ENCODE data around the gene DAPK1.

The DAPK1 gene

DNA sequence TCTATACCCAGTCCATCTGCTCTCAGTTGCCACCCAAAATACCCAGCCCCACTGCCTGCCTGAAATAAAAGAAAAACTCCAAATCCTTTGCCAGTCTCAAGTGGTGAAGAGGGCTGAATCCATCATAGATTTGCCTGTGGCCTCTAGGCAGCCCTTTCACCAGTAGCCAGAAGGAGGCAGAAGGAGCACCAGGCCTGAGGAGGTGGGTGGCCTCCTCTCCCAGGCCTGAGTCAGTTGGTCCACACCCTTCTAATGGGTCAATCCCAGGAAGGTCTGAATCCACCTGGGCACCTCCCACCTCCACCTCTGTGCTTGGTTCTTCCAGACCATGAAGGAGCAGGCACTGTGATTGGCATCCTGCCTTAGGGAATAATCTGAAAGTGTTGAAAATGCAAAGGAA is 97.0 kb downstream of the DAPK1 start:
- no peak for TF ChIP-seq YY2 (tag by site-specific recombination; IDR thresholded peaks at IDR 0.05)
- TF ChIP-seq, protein P1, sequence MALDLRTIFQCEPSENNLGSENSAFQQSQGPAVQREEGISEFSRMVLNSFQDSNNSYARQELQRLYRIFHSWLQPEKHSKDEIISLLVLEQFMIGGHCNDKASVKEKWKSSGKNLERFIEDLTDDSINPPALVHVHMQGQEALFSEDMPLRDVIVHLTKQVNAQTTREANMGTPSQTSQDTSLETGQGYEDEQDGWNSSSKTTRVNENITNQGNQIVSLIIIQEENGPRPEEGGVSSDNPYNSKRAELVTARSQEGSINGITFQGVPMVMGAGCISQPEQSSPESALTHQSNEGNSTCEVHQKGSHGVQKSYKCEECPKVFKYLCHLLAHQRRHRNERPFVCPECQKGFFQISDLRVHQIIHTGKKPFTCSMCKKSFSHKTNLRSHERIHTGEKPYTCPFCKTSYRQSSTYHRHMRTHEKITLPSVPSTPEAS (tag by site-specific recombination; IDR thresholded peaks at IDR 0.05): no peak
- no peak for TF ChIP-seq RBAK (tag by site-specific recombination; IDR thresholded peaks at IDR 0.05)
- TF ChIP-seq ZXDB (tag by site-specific recombination; IDR thresholded peaks at IDR 0.05): no peak
- TF ChIP-seq ZNF664 (tag by site-specific recombination; IDR thresholded peaks at IDR 0.05): no peak
- TF ChIP-seq ZNF791 (tag by site-specific recombination; IDR thresholded peaks at IDR 0.05): no peak
- no peak for TF ChIP-seq ZNF214 (tag by site-specific recombination; IDR thresholded peaks at IDR 0.05; ENCODE audit: borderline replicate concordance)
- TF ChIP-seq ZNF510 (tag by site-specific recombination; IDR thresholded peaks at IDR 0.05; ENCODE audit: insufficient replicate concordance): no peak
- no peak for TF ChIP-seq PRDM1 (tag by site-specific recombination; IDR thresholded peaks at IDR 0.05)
- no peak for TF ChIP-seq ZNF138 (tag by site-specific recombination; IDR thresholded peaks at IDR 0.05; ENCODE audit: borderline replicate concordance)
- no peak for TF ChIP-seq BCL11B (tag by site-specific recombination; IDR thresholded peaks at IDR 0.05; ENCODE audit: low read depth)
- no peak for TF ChIP-seq ZNF830 (tag by site-specific recombination; IDR thresholded peaks at IDR 0.05; ENCODE audit: low read depth)
- TF ChIP-seq ZNF266 (tag by site-specific recombination; IDR thresholded peaks at IDR 0.05; ENCODE audit: low read depth): no peak
- TF ChIP-seq ZNF677 (tag by site-specific recombination; IDR thresholded peaks at IDR 0.05): no peak
- no peak for TF ChIP-seq ZNF292 (tag by site-specific recombination; IDR thresholded peaks at IDR 0.05; ENCODE audit: borderline replicate concordance, low read depth)
- TF ChIP-seq, protein P2, sequence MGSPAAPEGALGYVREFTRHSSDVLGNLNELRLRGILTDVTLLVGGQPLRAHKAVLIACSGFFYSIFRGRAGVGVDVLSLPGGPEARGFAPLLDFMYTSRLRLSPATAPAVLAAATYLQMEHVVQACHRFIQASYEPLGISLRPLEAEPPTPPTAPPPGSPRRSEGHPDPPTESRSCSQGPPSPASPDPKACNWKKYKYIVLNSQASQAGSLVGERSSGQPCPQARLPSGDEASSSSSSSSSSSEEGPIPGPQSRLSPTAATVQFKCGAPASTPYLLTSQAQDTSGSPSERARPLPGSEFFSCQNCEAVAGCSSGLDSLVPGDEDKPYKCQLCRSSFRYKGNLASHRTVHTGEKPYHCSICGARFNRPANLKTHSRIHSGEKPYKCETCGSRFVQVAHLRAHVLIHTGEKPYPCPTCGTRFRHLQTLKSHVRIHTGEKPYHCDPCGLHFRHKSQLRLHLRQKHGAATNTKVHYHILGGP (tag by site-specific recombination; IDR thresholded peaks at IDR 0.05): no peak
- no peak for TF ChIP-seq ZNF239 (tag by site-specific recombination; IDR thresholded peaks at IDR 0.05)
- TF ChIP-seq ZNF112 (tag by site-specific recombination; IDR thresholded peaks at IDR 0.05): no peak
- no peak for TF ChIP-seq SP7 (tag by site-specific recombination; IDR thresholded peaks at IDR 0.05)
- TF ChIP-seq, protein P3, sequence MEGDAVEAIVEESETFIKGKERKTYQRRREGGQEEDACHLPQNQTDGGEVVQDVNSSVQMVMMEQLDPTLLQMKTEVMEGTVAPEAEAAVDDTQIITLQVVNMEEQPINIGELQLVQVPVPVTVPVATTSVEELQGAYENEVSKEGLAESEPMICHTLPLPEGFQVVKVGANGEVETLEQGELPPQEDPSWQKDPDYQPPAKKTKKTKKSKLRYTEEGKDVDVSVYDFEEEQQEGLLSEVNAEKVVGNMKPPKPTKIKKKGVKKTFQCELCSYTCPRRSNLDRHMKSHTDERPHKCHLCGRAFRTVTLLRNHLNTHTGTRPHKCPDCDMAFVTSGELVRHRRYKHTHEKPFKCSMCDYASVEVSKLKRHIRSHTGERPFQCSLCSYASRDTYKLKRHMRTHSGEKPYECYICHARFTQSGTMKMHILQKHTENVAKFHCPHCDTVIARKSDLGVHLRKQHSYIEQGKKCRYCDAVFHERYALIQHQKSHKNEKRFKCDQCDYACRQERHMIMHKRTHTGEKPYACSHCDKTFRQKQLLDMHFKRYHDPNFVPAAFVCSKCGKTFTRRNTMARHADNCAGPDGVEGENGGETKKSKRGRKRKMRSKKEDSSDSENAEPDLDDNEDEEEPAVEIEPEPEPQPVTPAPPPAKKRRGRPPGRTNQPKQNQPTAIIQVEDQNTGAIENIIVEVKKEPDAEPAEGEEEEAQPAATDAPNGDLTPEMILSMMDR (tag by site-specific recombination; IDR thresholded peaks at IDR 0.05): no peak
- ChIA-PET POLR2A (no interaction called here), CTCF (interaction anchor here (1.1 to 3.1 kb wide), 2 partner anchors 15 to 68 kb away, joined by 3 to 13 read pairs; no protein-coding TSS in a partner anchor)
- peaks cover 13% of the 10 kb centered on the region for H3K4me1 ChIP-seq (ENCODE audit: control insufficient read depth, insufficient read depth, low read length)
- no peaks in the 10 kb centered on the region for H3K9me3 ChIP-seq (ENCODE audit: control insufficient read depth, insufficient read depth, low read depth, low read length)
- no peaks in the 10 kb centered on the region for H3K36me3 ChIP-seq (ENCODE audit: control insufficient read depth in 2 of 2, insufficient read depth in 1 of 2, low read length in 2 of 2)
- H3K27ac ChIP-seq (ENCODE audit: extremely low read depth, low read depth, low read length): no peak overlapping the region
- H3K4me3 ChIP-seq (ENCODE audit: low read depth, low read length): no peak overlapping the region

DNA sequence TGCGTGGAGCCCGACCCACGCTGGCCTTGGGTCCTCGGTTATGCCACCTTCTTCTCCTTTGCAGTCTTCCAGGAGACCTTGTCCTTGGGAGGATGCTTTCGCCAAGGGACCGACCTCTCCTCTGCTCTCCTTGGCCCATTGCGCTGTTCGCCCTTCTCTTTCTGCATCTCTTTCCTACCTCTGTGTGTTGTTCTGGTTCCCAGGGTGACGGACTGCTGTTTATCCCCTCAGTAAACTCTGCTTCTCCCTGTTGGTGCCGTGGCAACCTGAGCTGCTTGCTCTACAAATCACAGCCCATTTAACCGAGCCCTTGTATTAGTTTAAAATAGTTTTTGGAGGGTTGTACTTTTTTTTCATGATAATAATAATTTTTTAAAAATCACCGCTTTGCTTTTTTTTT is 97.9 kb downstream of the DAPK1 start:
- no peaks in the 10 kb centered on the region for H3K36me3 ChIP-seq (ENCODE audit: control insufficient read depth in 2 of 2, insufficient read depth in 1 of 2, low read length in 2 of 2)
- TF ChIP-seq ZBTB8A (tag by site-specific recombination; IDR thresholded peaks at IDR 0.05): no peak
- no peak for TF ChIP-seq ZNF548 (tag by site-specific recombination; IDR thresholded peaks at IDR 0.05)
- H3K9me3 ChIP-seq (ENCODE audit: control insufficient read depth, insufficient read depth, low read depth, low read length): no peaks in the 10 kb centered on the region
- ChIA-PET CTCF (interaction anchor here (0.7 to 3.1 kb wide), 3 partner anchors 14 to 67 kb away, joined by 3 to 13 read pairs (median 4); no protein-coding TSS in a partner anchor), POLR2A (no interaction called here)
- H3K4me1 ChIP-seq (ENCODE audit: control insufficient read depth, insufficient read depth, low read length): peaks cover 17% of the 10 kb centered on the region
- no peak overlapping the region for H3K4me3 ChIP-seq (ENCODE audit: low read depth, low read length)
- H3K27ac ChIP-seq (ENCODE audit: extremely low read depth, low read depth, low read length): no peak overlapping the region
